Esophagus squamous epithelium (tissue), 5 donors: ENCODE data around the gene VPS37B. TPM values are rescaled to one million over a fixed set of nuclear protein-coding genes. Genes with fewer than 3 reads are reported as not detected.

ENCODE experiments used
- DNase-seq: peaks from one replicate; lab custom pipeline; 2025; lab: John Stamatoyannopoulos, UW
- H3K27ac ChIP-seq, 4 donors: fragments of 200-600 bp; sonication (generic); one replicate each; pipeline ENCODE4 v1.5.1; 2016 to 2019; ENCODE audit warnings: mild to moderate bottlenecking in 1 of 4
- H3K27me3 ChIP-seq, 4 donors: fragments of 200-600 bp; sonication (generic); 1 replicate in 3 of 4; 2 replicates in 1 of 4; pipeline versions ENCODE4 v1.5.1 to v1.6.0; 2017 to 2021; ENCODE audit warnings: antibody characterized with exemption in 1 of 4
- H3K36me3 ChIP-seq, 3 donors: fragments of 200-600 bp; sonication (generic); one replicate each; pipeline ENCODE4 v1.5.1; 2016 to 2019
- H3K4me1 ChIP-seq, 3 donors: fragments of 200-600 bp; sonication (generic); one replicate each; pipeline ENCODE4 v1.5.1; 2017 to 2019
- H3K4me3 ChIP-seq, 4 donors: fragments of 200-600 bp; sonication (generic); 1 replicate in 3 of 4; 2 replicates in 1 of 4; pipeline ENCODE4 v1.5.1; 2016 to 2019; ENCODE audit warnings: mild to moderate bottlenecking in 2 of 4, moderate library complexity in 1 of 4
- H3K9me3 ChIP-seq, 3 donors: fragments of 200-600 bp; sonication (generic); one replicate each; pipeline ENCODE4 v1.5.1; 2016 to 2019
- CTCF ChIP-seq, 6 experiments: fragments of 450-650 bp in 4 of 6; fragments of 200-600 bp in 2 of 6; sonication (generic) in 2 of 6; IDR thresholded peaks; one replicate each; pipeline ENCODE4 v1.5.1; 2016 to 2019; ENCODE audit warnings: antibody characterized with exemption in 6 of 6, mild to moderate bottlenecking in 4 of 6, moderate library complexity in 4 of 6
- POLR2A ChIP-seq, 4 donors: fragments of 450-650 bp; IDR thresholded peaks; one replicate each; pipeline ENCODE4 v1.6.1; 2017; ENCODE audit warnings: antibody characterized with exemption in 4 of 4, mild to moderate bottlenecking in 4 of 4, moderate library complexity in 3 of 4
- whole genome bisulfite sequencing, 2 donors: methylation state at CpG; one replicate each; pipeline ENCODE4 v1.1.5; 2018; 5-methylcytosine and 5-hydroxymethylcytosine counted together
- intact Hi-C: fragments of 100-400 bp; cut with DNase I; formaldehyde crosslinking; loops from one replicate; pipeline ENCODE4 v1.15.0; 2022
- total RNA-seq, 4 donors: library from RNA; depleted of rRNA; stranded (reverse); fragments of >200 nt; gene quantifications; one replicate each; pipeline ENCODE4 v1.1.0, GENCODE V29; 2016
- donor health status: DM: yes; HTN: yes; CAD: no.

Gene VPS37B
- total RNA-seq, 4 donors from 2014 or later: 41.1 to 85.7 (median 69.5) TPM

DNA sequence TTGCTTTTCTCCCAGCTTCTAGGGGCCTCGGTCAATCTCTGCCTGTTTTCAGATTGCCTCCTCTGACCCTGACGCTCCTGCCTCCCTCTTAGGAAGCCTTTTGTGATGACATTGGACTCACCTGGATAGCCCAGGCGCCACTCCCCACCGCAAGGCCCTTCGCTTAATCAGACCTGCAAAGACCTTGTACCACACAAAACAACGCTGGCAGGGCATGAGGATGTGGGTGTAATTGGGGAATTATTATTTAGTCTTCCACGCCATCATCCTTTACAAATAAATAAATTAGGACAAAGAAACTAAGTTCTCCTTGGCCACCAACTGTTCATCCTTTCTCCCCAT is 7.7 kb upstream of the VPS37B start:
- TF ChIP-seq CTCF (IDR thresholded peaks at IDR 0.05) (no peak), POLR2A (IDR thresholded peaks at IDR 0.05) (no peak)
- H3K9me3 ChIP-seq: no peaks in the 10 kb centered on the region
- H3K27me3 ChIP-seq: no peaks in the 10 kb centered on the region
- peaks cover 0 to 19% (median 0%) of the 10 kb centered on the region in 3 donors for H3K4me1 ChIP-seq
- H3K27ac ChIP-seq: no peak overlapping the region
- intact Hi-C loops: no loop called here
- H3K36me3 ChIP-seq: no peaks in the 10 kb centered on the region
- WGBS, 2 donors: 73 to 79% methylated on average over 6 to 7 of the region's 7 CpGs
- H3K4me3 ChIP-seq: no peak overlapping the region
- DNase-seq: no peak

GRCh38 chr12:122902854-122903692 is 7.1 kb upstream of the VPS37B start:
- H3K36me3 ChIP-seq: no peaks in the 10 kb centered on the region
- WGBS, 2 donors: 42 to 49% methylated on average over 10 of the region's 10 CpGs
- no peaks in the 10 kb centered on the region for H3K9me3 ChIP-seq
- H3K27me3 ChIP-seq: no peaks in the 10 kb centered on the region
- H3K4me1 ChIP-seq: peaks cover 0 to 25% (median 4%) of the 10 kb centered on the region in 3 donors
- TF ChIP-seq POLR2A (IDR thresholded peaks at IDR 0.05) (no peak), CTCF (IDR thresholded peaks at IDR 0.05) (no peak)
- intact Hi-C loops: no loop called here
- H3K27ac ChIP-seq: no peak overlapping the region
- no peak for DNase-seq
- no peak overlapping the region for H3K4me3 ChIP-seq

GRCh38 chr12:122899887-122900286 is 4.0 kb upstream of the VPS37B start:
- Histone ChIP-seq H3K36me3 (no peaks in the 10 kb centered on the region), H3K9me3 (no peaks in the 10 kb centered on the region), H3K27me3 (no peaks in the 10 kb centered on the region), H3K4me3 (no peak overlapping the region), H3K27ac (peak overlapping the region in 2 of 4 donors; percentile 63 to 96), H3K4me1 (peaks cover 5 to 50% (median 13%) of the 10 kb centered on the region in 3 donors)
- 96 to 99% methylated on average over 6 of the region's 6 CpGs for WGBS, 2 donors
- no peak for DNase-seq
- intact Hi-C loops: no loop called here
- TF ChIP-seq POLR2A (IDR thresholded peaks at IDR 0.05) (no peak), CTCF (IDR thresholded peaks at IDR 0.05) (no peak)

- H3K36me3 ChIP-seq: no peaks in the 10 kb centered on the region
- H3K27me3 ChIP-seq: no peaks in the 10 kb centered on the region
- DNase-seq: no peak
- peak overlapping the region; percentile 88 to 99 (median 96) for H3K27ac ChIP-seq
- H3K9me3 ChIP-seq: no peaks in the 10 kb centered on the region
- no peak overlapping the region for H3K4me3 ChIP-seq
- intact Hi-C loops: no loop called here
- WGBS, 2 donors: 89 to 98% methylated on average over 7 of the region's 7 CpGs
- no peak for TF ChIP-seq POLR2A (IDR thresholded peaks at IDR 0.05)
- TF ChIP-seq CTCF (IDR thresholded peaks at IDR 0.05): no peak
- peaks cover 35 to 82% (median 42%) of the 10 kb centered on the region in 3 donors for H3K4me1 ChIP-seq
Observed at GRCh38 chr12:122896662-122897061, 738 bp upstream of the VPS37B start.

DNA sequence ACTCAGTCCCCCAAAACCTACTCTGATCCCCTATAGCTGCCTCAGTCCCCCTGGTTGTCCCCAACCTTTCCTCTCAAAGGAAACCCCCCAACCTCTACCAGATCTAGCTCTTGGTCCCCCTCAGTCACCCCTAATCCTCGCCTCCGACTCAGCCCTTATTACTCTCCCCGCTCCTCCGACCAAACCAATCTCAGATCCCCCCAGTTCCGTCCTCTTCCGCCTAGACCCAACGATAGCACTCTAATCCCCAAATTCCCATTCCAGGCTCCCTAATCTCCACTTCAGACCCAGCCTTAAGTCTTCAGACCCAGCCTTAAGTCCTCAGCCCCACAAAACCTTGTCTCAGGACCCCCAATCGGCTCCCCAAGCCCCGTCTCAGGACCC is 612 bp downstream of the VPS37B start:
- Histone ChIP-seq H3K9me3 (no peaks in the 10 kb centered on the region), H3K27ac (peak overlapping the region; percentile 88 to 99 (median 96)), H3K36me3 (no peaks in the 10 kb centered on the region), H3K4me1 (peaks cover 49 to 91% (median 52%) of the 10 kb centered on the region in 3 donors), H3K4me3 (peak overlapping the region; percentile 75 to 89 (median 80)), H3K27me3 (no peaks in the 10 kb centered on the region)
- intact Hi-C loops: no loop called here
- no peak for DNase-seq
- 1 to 8% methylated on average over 9 of the region's 9 CpGs for WGBS, 2 donors
- TF ChIP-seq CTCF (IDR thresholded peaks at IDR 0.05): no peak
- TF ChIP-seq POLR2A (IDR thresholded peaks at IDR 0.05): no peak
